Esophagus squamous epithelium (tissue), 5 donors: ENCODE measurements around the gene ZNF80. TPM values are rescaled to one million over a fixed set of nuclear protein-coding genes. Genes with fewer than 3 reads are reported as not detected.

Experiments
- DNase-seq: peaks from one replicate; lab custom pipeline; 2025; lab: John Stamatoyannopoulos, UW
- H3K27ac ChIP-seq, 4 donors: fragments of 200-600 bp; sonication (generic); one replicate each; pipeline ENCODE4 v1.5.1; 2016 to 2019; ENCODE audit warnings: mild to moderate bottlenecking in 1 of 4
- H3K27me3 ChIP-seq, 4 donors: fragments of 200-600 bp; sonication (generic); 1 replicate in 3 of 4; 2 replicates in 1 of 4; pipeline versions ENCODE4 v1.5.1 to v1.6.0; 2017 to 2021; ENCODE audit warnings: antibody characterized with exemption in 1 of 4
- H3K36me3 ChIP-seq, 3 donors: fragments of 200-600 bp; sonication (generic); one replicate each; pipeline ENCODE4 v1.5.1; 2016 to 2019
- H3K4me1 ChIP-seq, 3 donors: fragments of 200-600 bp; sonication (generic); one replicate each; pipeline ENCODE4 v1.5.1; 2017 to 2019
- H3K4me3 ChIP-seq, 4 donors: fragments of 200-600 bp; sonication (generic); 1 replicate in 3 of 4; 2 replicates in 1 of 4; pipeline ENCODE4 v1.5.1; 2016 to 2019; ENCODE audit warnings: mild to moderate bottlenecking in 2 of 4, moderate library complexity in 1 of 4
- H3K9me3 ChIP-seq, 3 donors: fragments of 200-600 bp; sonication (generic); one replicate each; pipeline ENCODE4 v1.5.1; 2016 to 2019
- POLR2A ChIP-seq, 4 donors: fragments of 450-650 bp; IDR thresholded peaks; one replicate each; pipeline ENCODE4 v1.6.1; 2017; ENCODE audit warnings: antibody characterized with exemption in 4 of 4, mild to moderate bottlenecking in 4 of 4, moderate library complexity in 3 of 4
- WGBS, 2 donors: methylation state at CpG; one replicate each; pipeline ENCODE4 v1.1.5; 2018; 5-methylcytosine and 5-hydroxymethylcytosine counted together
- intact Hi-C: fragments of 100-400 bp; cut with DNase I; formaldehyde crosslinking; loops from one replicate; pipeline ENCODE4 v1.15.0; 2022
- total RNA-seq, 4 donors: library from RNA; depleted of rRNA; stranded (reverse); fragments of >200 nt; gene quantifications; one replicate each; pipeline ENCODE4 v1.1.0, GENCODE V29; 2016
- TF ChIP-seq, protein P1 (sequence below), 6 experiments: fragments of 450-650 bp in 4 of 6; fragments of 200-600 bp in 2 of 6; sonication (generic) in 2 of 6; IDR thresholded peaks; one replicate each; pipeline ENCODE4 v1.5.1; 2016 to 2019; ENCODE audit warnings: antibody characterized with exemption in 6 of 6, mild to moderate bottlenecking in 4 of 6, moderate library complexity in 4 of 6
- donor health status: DM: yes; HTN: yes; CAD: no.

The ZNF80 gene
- total RNA-seq, 4 donors from 2014 or later, result 0.38 TPM; not detected in 3

DNA sequence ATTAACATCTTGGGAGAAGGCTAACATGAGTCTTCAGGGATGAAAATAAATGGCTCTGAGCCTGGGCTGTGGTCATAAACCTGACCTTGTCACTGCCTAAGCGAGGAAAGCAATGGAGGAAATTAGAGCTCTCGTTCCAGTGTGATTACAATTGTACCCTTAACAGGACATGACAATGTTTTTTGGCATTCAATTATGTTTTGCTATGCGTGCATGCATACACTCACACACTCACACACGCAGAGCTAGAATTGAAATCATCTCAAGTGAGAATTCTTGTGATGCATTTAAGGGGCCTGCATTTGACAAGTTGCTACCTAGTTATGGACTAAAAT, 24.1 kb downstream of the ZNF80 start:
- TF ChIP-seq, protein P1, sequence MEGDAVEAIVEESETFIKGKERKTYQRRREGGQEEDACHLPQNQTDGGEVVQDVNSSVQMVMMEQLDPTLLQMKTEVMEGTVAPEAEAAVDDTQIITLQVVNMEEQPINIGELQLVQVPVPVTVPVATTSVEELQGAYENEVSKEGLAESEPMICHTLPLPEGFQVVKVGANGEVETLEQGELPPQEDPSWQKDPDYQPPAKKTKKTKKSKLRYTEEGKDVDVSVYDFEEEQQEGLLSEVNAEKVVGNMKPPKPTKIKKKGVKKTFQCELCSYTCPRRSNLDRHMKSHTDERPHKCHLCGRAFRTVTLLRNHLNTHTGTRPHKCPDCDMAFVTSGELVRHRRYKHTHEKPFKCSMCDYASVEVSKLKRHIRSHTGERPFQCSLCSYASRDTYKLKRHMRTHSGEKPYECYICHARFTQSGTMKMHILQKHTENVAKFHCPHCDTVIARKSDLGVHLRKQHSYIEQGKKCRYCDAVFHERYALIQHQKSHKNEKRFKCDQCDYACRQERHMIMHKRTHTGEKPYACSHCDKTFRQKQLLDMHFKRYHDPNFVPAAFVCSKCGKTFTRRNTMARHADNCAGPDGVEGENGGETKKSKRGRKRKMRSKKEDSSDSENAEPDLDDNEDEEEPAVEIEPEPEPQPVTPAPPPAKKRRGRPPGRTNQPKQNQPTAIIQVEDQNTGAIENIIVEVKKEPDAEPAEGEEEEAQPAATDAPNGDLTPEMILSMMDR (IDR thresholded peaks at IDR 0.05), result no peak
- no peak for TF ChIP-seq POLR2A (IDR thresholded peaks at IDR 0.05)

GRCh38 chr3:114212646-114213045, 24.7 kb downstream of the ZNF80 start:
- no peak for DNase-seq
- no peak overlapping the region for H3K27ac ChIP-seq
- intact Hi-C loops, result no loop called here
- H3K4me3 ChIP-seq, result no peak overlapping the region
- no peak for TF ChIP-seq POLR2A (IDR thresholded peaks at IDR 0.05)
- TF ChIP-seq, protein P1 (IDR thresholded peaks at IDR 0.05), result no peak
- H3K27me3 ChIP-seq, result peaks cover 0 to 8% (median 0%) of the 10 kb centered on the region in 4 donors
- H3K9me3 ChIP-seq, result no peaks in the 10 kb centered on the region
- peaks cover 0 to 15% (median 0%) of the 10 kb centered on the region in 3 donors for H3K4me1 ChIP-seq
- 50 to 69% methylated on average over 2 to 4 of the region's 4 CpGs for WGBS, 2 donors
- H3K36me3 ChIP-seq, result no peaks in the 10 kb centered on the region

More for the DNA sequence above, 24.1 kb downstream of the ZNF80 start:
- H3K27me3 ChIP-seq, result peaks cover 0 to 8% (median 0%) of the 10 kb centered on the region in 4 donors
- 27 to 39% methylated on average over 4 of the region's 4 CpGs for WGBS, 2 donors
- H3K4me1 ChIP-seq, result peaks cover 0 to 15% (median 0%) of the 10 kb centered on the region in 3 donors
- DNase-seq, result no peak
- H3K4me3 ChIP-seq, result peak overlapping the region in 2 of 4 donors; percentile 10 to 24
- H3K27ac ChIP-seq, result peak overlapping the region in 1 of 4 donors; percentile 79
- no peaks in the 10 kb centered on the region for H3K9me3 ChIP-seq
- H3K36me3 ChIP-seq, result no peaks in the 10 kb centered on the region
- intact Hi-C loops, result no loop called here

DNA sequence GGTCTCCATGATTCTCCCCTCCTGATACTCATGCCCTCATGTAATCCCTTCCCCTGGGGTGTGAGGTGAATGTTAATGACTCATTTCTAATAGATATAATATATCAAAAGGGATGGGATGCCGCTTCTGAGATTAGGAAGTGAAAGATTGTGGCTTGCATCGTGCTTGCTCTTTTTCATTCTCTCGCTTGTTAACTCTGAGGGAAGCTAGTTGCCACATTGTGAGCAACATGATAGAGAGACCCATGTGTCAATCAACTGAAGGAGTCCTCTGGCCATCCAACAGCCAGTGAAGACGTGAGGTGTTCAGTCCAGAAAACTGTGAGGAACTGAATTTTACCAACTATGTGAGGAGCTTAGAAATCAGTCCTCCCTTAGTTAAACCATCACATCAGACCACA, 29.6 kb downstream of the ZNF80 start:
- DNase-seq, result no peak
- H3K27me3 ChIP-seq, result peaks cover 0 to 8% (median 0%) of the 10 kb centered on the region in 4 donors
- H3K4me3 ChIP-seq, result no peak overlapping the region
- no peak overlapping the region for H3K27ac ChIP-seq
- H3K9me3 ChIP-seq, result no peaks in the 10 kb centered on the region
- 69 to 72% methylated on average over 4 of the region's 4 CpGs for WGBS, 2 donors
- intact Hi-C loops, result no loop called here
- H3K36me3 ChIP-seq, result no peaks in the 10 kb centered on the region
- no peak for TF ChIP-seq POLR2A (IDR thresholded peaks at IDR 0.05)
- H3K4me1 ChIP-seq, result no peaks in the 10 kb centered on the region

DNA sequence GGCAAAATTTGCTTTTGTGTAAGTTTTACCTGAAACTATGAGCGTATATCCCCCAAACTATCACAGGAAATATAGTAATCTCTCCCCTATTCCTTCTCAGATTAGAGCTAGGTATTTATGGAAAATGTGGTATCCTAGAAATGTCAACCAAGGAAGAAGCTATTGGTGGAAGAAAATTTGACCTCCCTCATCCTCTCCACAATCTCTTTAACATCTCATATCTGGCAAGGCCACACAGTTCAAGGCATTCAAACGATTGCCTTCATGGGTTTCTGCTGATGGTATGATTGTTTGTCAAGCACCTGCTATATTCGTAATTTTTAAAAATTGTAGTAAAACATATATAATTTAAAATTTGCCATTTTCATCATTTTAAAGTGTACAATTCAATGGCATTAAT, 31.0 kb downstream of the ZNF80 start:
- no peak for DNase-seq
- H3K9me3 ChIP-seq, result no peaks in the 10 kb centered on the region
- TF ChIP-seq, protein P1 (IDR thresholded peaks at IDR 0.05), result no peak
- no peak for TF ChIP-seq POLR2A (IDR thresholded peaks at IDR 0.05)
- no peak overlapping the region for H3K4me3 ChIP-seq
- 74 to 83% methylated on average over 3 of the region's 3 CpGs for WGBS, 2 donors
- H3K27me3 ChIP-seq, result peaks cover 0 to 8% (median 0%) of the 10 kb centered on the region in 4 donors
- no peak overlapping the region for H3K27ac ChIP-seq
- intact Hi-C loops, result no loop called here
- no peaks in the 10 kb centered on the region for H3K4me1 ChIP-seq
- H3K36me3 ChIP-seq, result no peaks in the 10 kb centered on the region

- no peak for DNase-seq
- H3K27me3 ChIP-seq, result peaks cover 0 to 8% (median 0%) of the 10 kb centered on the region in 4 donors
- intact Hi-C loops, result no loop called here
- TF ChIP-seq, protein P1 (IDR thresholded peaks at IDR 0.05), result no peak
- no peak for TF ChIP-seq POLR2A (IDR thresholded peaks at IDR 0.05)
- WGBS, 2 donors, result 55% methylated on average over 2 of the region's 2 CpGs
- no peaks in the 10 kb centered on the region for H3K4me1 ChIP-seq
- H3K9me3 ChIP-seq, result no peaks in the 10 kb centered on the region
- H3K36me3 ChIP-seq, result no peaks in the 10 kb centered on the region
- no peak overlapping the region for H3K4me3 ChIP-seq
- H3K27ac ChIP-seq, result no peak overlapping the region
These were observed 31.8 kb downstream of the ZNF80 start for GRCh38 chr3:114205541-114205940.

GRCh38 chr3:114194750-114195149, 42.6 kb downstream of the ZNF80 start:
- no peaks in the 10 kb centered on the region for H3K9me3 ChIP-seq
- H3K27me3 ChIP-seq, result no peaks in the 10 kb centered on the region
- DNase-seq, result no peak
- TF ChIP-seq, protein P1 (IDR thresholded peaks at IDR 0.05), result no peak
- no peak for TF ChIP-seq POLR2A (IDR thresholded peaks at IDR 0.05)
- 22 to 31% methylated on average over 1 of the region's 1 CpG for WGBS, 2 donors
- H3K4me1 ChIP-seq, result no peaks in the 10 kb centered on the region
- intact Hi-C loops, result no loop called here
- H3K36me3 ChIP-seq, result no peaks in the 10 kb centered on the region
- no peak overlapping the region for H3K4me3 ChIP-seq
- H3K27ac ChIP-seq, result no peak overlapping the region
